KMS-11 (cell line): ENCODE measurements around the gene RASSF4.

ENCODE experiments used
- H2AFZ ChIP-seq: fragments of 200-600 bp; sonication (generic); 2 replicates; pipeline ENCODE4 v1.6.1; 2016; ENCODE audit warnings: antibody characterized with exemption, mixed run types, low read depth
- H3K27ac ChIP-seq: fragments of 200-600 bp; sonication (generic); 2 replicates; pipeline ENCODE4 v1.6.1; 2016; ENCODE audit warnings: mild to moderate bottlenecking, mixed run types
- H3K27me3 ChIP-seq: fragments of 200-600 bp; sonication (generic); 2 replicates; pipeline ENCODE4 v1.6.1; 2017; ENCODE audit warnings: mild to moderate bottlenecking, low read depth, mixed run types, moderate library complexity; ENCODE audit not compliant: insufficient read depth
- H3K36me3 ChIP-seq: fragments of 200-600 bp; sonication (generic); 2 replicates; pipeline ENCODE4 v1.6.1; 2017; ENCODE audit warnings: mild to moderate bottlenecking, mixed run types; ENCODE audit not compliant: insufficient read depth
- H3K4me1 ChIP-seq: fragments of 200-600 bp; sonication (generic); 2 replicates; pipeline ENCODE4 v1.6.1; 2016; ENCODE audit warnings: mild to moderate bottlenecking, low read depth, mixed run types; ENCODE audit not compliant: poor library complexity, severe bottlenecking
- H3K4me2 ChIP-seq: fragments of 200-600 bp; sonication (generic); 2 replicates; pipeline ENCODE4 v1.7.0; 2016; ENCODE audit warnings: mild to moderate bottlenecking, mixed run types
- H3K4me3 ChIP-seq: fragments of 200-600 bp; sonication (generic); IDR thresholded peaks from 2 replicates; pipeline ENCODE4 v1.6.1; 2017; ENCODE audit warnings: low read depth, low read length, mixed read lengths; ENCODE audit not compliant: insufficient read depth
- H3K79me2 ChIP-seq: fragments of 200-600 bp; sonication (generic); 2 replicates; pipeline ENCODE4 v1.6.1; 2016; ENCODE audit warnings: low read depth, mixed run types; ENCODE audit not compliant: insufficient read depth
- H3K9ac ChIP-seq: fragments of 200-600 bp; sonication (generic); 2 replicates; pipeline ENCODE4 v1.6.1; 2016; ENCODE audit warnings: mild to moderate bottlenecking, mixed run types
- H4K20me1 ChIP-seq: fragments of 200-600 bp; sonication (generic); 2 replicates; pipeline ENCODE4 v1.6.1; 2016; ENCODE audit warnings: mild to moderate bottlenecking, mixed run types; ENCODE audit not compliant: insufficient read depth
- TF ChIP-seq, protein P1 (sequence below): fragments of 200-600 bp; sonication (generic); conservative IDR thresholded peaks from 2 replicates; pipeline ENCODE4 v1.6.1; 2017; ENCODE audit warnings: low read depth, mild to moderate bottlenecking, antibody characterized with exemption, low read length, moderate library complexity, mixed read lengths

RASSF4 gene

DNA sequence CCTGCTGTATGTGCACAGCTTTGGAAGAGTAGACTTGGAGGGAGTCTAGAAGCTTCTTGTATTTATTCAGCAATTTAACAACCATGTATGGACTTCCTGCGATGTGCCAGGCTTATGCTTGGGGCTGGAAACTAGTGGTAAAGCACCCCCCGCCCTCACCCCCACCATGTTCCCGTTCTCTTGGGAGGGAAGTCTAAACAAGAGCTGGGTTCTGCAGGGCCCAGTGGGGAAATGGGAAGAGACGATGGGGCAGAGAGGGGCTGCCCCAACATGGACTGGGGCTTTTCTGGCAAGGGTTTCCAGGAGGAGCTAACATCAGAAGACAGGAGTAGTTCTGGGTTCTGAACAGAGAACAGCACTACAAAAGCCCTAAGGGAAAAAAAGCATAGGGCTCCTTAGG, 8.0 kb downstream of the RASSF4 start:
- Histone ChIP-seq H4K20me1 (no peaks in the 10 kb centered on the region), H3K4me1 (peaks cover 90% of the 10 kb centered on the region), H3K4me2 (peak overlapping the region; percentile 46), H3K79me2 (peaks cover 92% of the 10 kb centered on the region), H3K27ac (peak overlapping the region; percentile 89), H3K27me3 (no peaks in the 10 kb centered on the region), H3K36me3 (peaks cover 9% of the 10 kb centered on the region; the same call in 1 of the 2 replicates), H2AFZ (no peak overlapping the region), H3K9ac (no peak overlapping the region), H3K4me3 (no peak overlapping the region)
- TF ChIP-seq, protein P1, sequence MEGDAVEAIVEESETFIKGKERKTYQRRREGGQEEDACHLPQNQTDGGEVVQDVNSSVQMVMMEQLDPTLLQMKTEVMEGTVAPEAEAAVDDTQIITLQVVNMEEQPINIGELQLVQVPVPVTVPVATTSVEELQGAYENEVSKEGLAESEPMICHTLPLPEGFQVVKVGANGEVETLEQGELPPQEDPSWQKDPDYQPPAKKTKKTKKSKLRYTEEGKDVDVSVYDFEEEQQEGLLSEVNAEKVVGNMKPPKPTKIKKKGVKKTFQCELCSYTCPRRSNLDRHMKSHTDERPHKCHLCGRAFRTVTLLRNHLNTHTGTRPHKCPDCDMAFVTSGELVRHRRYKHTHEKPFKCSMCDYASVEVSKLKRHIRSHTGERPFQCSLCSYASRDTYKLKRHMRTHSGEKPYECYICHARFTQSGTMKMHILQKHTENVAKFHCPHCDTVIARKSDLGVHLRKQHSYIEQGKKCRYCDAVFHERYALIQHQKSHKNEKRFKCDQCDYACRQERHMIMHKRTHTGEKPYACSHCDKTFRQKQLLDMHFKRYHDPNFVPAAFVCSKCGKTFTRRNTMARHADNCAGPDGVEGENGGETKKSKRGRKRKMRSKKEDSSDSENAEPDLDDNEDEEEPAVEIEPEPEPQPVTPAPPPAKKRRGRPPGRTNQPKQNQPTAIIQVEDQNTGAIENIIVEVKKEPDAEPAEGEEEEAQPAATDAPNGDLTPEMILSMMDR: no peak

DNA sequence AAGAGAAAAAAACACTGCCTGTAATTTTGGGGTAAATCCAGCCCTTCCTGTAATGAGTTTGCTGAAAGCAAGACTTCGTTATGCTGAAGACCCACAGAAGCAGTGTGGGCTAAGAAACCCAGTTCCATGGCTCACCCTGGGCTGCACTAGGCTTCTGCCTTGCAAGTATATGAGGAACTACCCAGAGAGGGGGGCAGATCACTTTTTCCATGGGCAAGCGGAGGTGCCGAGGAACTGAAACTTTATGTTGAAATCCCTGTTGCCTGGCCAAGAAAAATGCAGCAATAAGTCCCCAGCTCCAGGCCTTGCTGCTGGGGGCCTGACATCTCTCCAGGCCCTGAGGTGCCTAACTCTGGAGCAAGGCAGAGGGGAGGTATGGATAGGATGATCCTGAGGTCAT, 8.5 kb downstream of the RASSF4 start:
- H3K79me2 ChIP-seq: peaks cover 88% of the 10 kb centered on the region
- TF ChIP-seq, protein P1: no peak
- H3K4me1 ChIP-seq: peaks cover 95% of the 10 kb centered on the region
- H2AFZ ChIP-seq: no peak overlapping the region
- H3K36me3 ChIP-seq: peaks cover 9% of the 10 kb centered on the region; the same call in 1 of the 2 replicates
- peak overlapping the region; percentile 46 for H3K4me2 ChIP-seq
- peak overlapping the region; percentile 89 for H3K27ac ChIP-seq
- no peaks in the 10 kb centered on the region for H4K20me1 ChIP-seq
- no peak overlapping the region for H3K4me3 ChIP-seq
- H3K9ac ChIP-seq: no peak overlapping the region
- H3K27me3 ChIP-seq: no peaks in the 10 kb centered on the region

DNA sequence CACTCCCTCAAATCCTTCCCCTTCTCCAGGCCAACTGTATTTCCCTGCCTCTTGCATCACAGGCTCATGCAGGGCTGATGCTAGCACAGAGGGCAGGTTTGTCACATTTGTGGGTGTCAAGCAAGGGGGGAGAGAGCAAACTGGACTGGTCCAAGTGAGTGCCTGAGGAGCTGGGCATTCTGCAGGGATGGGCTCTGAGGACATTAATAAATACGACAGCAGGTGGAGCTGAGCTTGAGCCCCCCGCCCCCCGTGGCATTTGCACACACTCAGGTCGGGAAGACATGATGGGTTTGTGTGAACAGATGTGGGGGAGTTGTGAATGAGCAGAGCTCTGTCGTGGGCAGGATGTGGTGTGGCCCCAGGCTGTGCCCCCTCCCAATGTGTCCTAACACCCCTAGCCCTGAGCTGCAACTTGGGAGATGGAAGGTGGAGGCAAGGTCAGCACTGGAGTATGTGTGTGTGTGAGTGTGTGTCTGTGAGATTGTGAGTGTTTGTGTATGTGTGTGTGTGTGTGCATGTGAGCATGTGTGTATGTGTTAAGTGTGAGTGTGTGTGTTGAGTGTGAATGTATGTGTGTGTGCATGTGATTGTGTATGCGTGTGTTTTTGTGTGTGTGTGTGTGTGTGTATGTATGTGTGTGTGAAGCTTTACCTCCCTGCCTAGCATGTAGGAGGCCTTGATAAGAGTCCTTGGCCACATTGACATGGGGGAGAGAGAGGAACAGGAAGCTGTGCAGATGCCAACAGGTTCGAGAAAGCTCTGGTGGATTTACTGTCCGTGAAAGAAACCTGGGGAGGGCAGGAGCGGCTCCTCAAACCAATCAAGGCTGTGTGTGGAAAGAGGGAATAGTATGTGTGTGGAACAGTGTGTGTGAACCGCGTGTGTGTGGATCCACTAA, 9.1 kb downstream of the RASSF4 start:
- peak overlapping the region; percentile 46; the same call in 1 of the 2 replicates for H3K4me2 ChIP-seq
- no peak overlapping the region; the same call in 1 of the 2 replicates for H3K9ac ChIP-seq
- H3K79me2 ChIP-seq: peaks cover 85% of the 10 kb centered on the region
- H3K4me3 ChIP-seq: no peak overlapping the region
- no peaks in the 10 kb centered on the region for H3K27me3 ChIP-seq
- peaks cover 9% of the 10 kb centered on the region; the same call in 1 of the 2 replicates for H3K36me3 ChIP-seq
- no peak overlapping the region for H2AFZ ChIP-seq
- peaks cover 100% of the 10 kb centered on the region for H3K4me1 ChIP-seq
- H3K27ac ChIP-seq: peak overlapping the region; percentile 89; the same call in 1 of the 2 replicates
- TF ChIP-seq, protein P1: no peak
- H4K20me1 ChIP-seq: no peaks in the 10 kb centered on the region

DNA sequence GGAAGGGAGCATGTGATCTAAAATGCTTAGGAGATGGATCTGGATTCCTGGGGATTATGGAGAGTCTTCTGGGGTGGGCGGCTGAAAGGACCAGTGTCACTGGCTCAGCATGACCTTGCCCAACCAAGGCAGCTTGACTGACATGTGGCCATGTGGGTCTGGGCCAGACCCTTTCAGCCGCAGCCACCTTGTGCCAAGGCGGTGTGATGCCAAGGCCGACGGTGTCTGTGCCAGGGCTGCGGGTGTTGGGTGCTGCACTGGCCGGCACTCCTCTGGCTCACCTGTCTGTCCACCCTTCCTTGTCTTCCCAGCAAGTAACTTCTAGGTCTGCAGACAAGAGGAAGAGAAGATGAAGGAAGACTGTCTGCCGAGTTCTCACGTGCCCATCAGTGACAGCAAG, 10.3 kb downstream of the RASSF4 start:
- Histone ChIP-seq H3K79me2 (peaks cover 74% of the 10 kb centered on the region), H3K4me2 (peak overlapping the region; percentile 46; the same call in 1 of the 2 replicates), H3K9ac (no peak overlapping the region), H3K27me3 (no peaks in the 10 kb centered on the region), H2AFZ (no peak overlapping the region), H3K36me3 (peaks cover 9% of the 10 kb centered on the region; the same call in 1 of the 2 replicates), H3K27ac (peak overlapping the region; percentile 89; the same call in 1 of the 2 replicates), H3K4me3 (no peak overlapping the region), H4K20me1 (no peaks in the 10 kb centered on the region), H3K4me1 (peaks cover 100% of the 10 kb centered on the region)
- TF ChIP-seq, protein P1: no peak
